AG04449 (cell line): ENCODE results near the gene CLPTM1L.

Source experiments
- CTCF ChIA-PET: fragments of 350-600 bp; formaldehyde crosslinking; extraction: SDS; loops from one replicate; lab custom pipeline; 2021; ENCODE audit warnings: antibody characterized with exemption; lab: Yijun Ruan, JAX
- POLR2A ChIA-PET: fragments of 400-600, 350-600 bp; formaldehyde crosslinking; extraction: SDS; loops from one replicate; lab custom pipeline; 2020; ENCODE audit warnings: antibody characterized with exemption, inconsistent platforms; lab: Yijun Ruan, JAX
- DNase-seq: peaks from one replicate; pipeline ENCODE4 v3.0.0-alpha.2; 2010; ENCODE audit warnings: low read depth, low spot score
- H3K4me3 ChIP-seq: 2 replicates; pipeline ENCODE4 v1.5.1; 2011; ENCODE audit warnings: low read depth, mild to moderate bottlenecking, control low read depth, low read length
- TF ChIP-seq, protein P1 (sequence below): IDR thresholded peaks from one replicate; pipeline ENCODE4 v1.5.1; 2011; ENCODE audit warnings: mild to moderate bottlenecking, moderate library complexity, low read length, control low read depth, inconsistent platforms; ENCODE audit not compliant: insufficient read depth; ENCODE audit errors: missing control alignments

Gene CLPTM1L

DNA sequence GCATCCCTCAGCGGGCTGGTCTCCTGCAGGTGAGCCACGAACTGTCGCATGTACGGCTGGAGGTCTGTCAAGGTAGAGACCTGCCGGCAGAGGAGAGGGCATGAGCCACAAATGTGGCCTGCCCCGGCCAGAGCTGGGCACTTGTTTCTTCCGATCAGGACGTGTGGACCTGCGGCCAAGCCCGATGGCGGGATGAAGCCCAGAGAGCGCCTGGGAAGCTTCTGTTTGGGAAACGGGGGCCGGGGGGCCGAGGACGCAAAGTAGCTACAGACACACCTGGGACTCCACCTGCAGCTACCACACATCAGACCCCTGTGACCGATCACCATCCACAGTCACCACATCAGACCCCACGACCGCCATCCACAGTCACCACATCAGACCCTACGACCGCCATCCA is 72.7 kb downstream of the CLPTM1L start:
- no peak overlapping the region for H3K4me3 ChIP-seq
- ChIA-PET POLR2A (no interaction called here), CTCF (no interaction called here)
- TF ChIP-seq, protein P1, sequence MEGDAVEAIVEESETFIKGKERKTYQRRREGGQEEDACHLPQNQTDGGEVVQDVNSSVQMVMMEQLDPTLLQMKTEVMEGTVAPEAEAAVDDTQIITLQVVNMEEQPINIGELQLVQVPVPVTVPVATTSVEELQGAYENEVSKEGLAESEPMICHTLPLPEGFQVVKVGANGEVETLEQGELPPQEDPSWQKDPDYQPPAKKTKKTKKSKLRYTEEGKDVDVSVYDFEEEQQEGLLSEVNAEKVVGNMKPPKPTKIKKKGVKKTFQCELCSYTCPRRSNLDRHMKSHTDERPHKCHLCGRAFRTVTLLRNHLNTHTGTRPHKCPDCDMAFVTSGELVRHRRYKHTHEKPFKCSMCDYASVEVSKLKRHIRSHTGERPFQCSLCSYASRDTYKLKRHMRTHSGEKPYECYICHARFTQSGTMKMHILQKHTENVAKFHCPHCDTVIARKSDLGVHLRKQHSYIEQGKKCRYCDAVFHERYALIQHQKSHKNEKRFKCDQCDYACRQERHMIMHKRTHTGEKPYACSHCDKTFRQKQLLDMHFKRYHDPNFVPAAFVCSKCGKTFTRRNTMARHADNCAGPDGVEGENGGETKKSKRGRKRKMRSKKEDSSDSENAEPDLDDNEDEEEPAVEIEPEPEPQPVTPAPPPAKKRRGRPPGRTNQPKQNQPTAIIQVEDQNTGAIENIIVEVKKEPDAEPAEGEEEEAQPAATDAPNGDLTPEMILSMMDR = no peak
- no peak for DNase-seq

DNA sequence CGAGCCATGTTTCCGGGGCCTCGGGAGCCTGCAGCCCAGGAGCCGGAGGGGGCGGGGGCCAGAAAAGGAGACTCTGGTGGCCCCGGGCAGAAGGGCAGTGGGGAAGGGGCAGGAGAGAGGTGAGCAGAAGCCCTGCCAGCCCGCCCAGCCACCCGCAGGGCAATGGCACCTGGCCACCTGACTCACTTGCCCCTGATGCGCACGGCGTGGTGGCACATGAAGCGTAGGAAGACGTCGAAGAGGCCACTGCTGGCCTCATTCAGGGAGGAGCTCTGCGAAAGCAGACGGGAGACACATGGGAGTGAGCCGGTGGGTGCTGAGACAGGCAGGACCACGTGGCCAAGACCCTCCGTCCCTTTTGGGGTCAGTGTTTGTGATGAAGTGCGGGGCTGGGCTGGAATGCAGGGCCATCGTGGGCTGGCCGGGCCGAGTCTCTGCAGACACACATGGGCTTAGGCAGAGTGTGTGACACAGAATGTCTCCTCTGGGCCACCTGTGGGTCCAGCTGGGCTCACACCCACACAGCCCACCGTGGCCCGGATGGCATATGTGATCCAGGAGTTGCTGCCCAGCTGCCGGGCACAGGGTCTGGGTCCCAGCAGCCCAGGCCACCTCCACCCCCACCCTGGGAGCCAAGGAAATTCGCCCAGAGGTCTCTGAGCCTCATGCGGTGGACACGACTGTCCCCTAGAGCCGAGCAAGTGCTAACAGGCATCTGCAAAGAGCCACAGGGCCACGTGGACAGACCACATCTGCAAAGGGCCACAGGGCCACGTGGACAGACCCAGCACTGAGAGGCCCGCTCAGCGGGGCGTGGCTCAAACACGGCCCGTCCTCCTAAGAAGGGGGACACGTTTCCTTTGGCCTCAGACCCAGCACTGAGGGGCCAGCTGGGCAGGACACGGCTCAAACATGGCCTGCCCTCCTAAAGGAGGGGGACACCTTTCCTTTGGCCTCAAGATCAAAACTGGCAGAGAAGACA is 73.7 kb downstream of the CLPTM1L start:
- DNase-seq = no peak
- ChIA-PET CTCF (no interaction called here), POLR2A (no interaction called here)
- TF ChIP-seq, protein P1 = no peak
- no peak overlapping the region for H3K4me3 ChIP-seq

- POLR2A ChIA-PET = no interaction called here
- CTCF ChIA-PET = no interaction called here
- no peak for DNase-seq
- TF ChIP-seq, protein P1 = no peak
- H3K4me3 ChIP-seq = no peak overlapping the region
These were observed 74.5 kb downstream of the CLPTM1L start for GRCh38 chr5:1270426-1270825.

DNA sequence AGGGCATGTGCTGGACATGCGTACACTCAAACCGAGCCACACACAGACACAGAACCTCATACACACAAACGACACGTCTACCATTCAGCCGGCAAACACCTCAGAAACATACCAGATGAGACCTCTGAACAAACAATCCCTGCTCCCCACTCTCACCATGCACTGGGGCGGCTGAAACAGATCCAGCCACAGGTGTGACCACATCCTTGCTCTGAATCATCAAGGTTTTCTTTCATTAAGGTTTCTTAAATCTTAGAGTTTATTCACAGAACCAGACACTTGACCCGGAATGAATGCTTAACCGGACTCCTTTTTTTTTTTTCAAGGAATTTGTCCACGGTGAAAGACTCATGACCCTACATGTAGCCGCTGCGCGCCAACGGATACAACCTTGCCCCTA is 76.2 kb downstream of the CLPTM1L start:
- ChIA-PET CTCF (no interaction called here), POLR2A (no interaction called here)
- DNase-seq = no peak
- TF ChIP-seq, protein P1 = no peak
- H3K4me3 ChIP-seq = no peak overlapping the region

- DNase-seq = no peak
- CTCF ChIA-PET = no interaction called here
- POLR2A ChIA-PET = no interaction called here
- no peak overlapping the region for H3K4me3 ChIP-seq
- TF ChIP-seq, protein P1 = no peak
These were observed 76.8 kb downstream of the CLPTM1L start for GRCh38 chr5:1268056-1268455.
